ENCODE measurements around the gene ZPBP. TPM values are rescaled to one million over a fixed set of nuclear protein-coding genes. Genes with fewer than 3 reads are reported as not detected.
"Not testable (repeated sequence)": the region's sequence is repeated elsewhere in the genome, so short reads cannot be mapped to it uniquely, and the experiment has no call there.

The ZPBP gene, protein sequence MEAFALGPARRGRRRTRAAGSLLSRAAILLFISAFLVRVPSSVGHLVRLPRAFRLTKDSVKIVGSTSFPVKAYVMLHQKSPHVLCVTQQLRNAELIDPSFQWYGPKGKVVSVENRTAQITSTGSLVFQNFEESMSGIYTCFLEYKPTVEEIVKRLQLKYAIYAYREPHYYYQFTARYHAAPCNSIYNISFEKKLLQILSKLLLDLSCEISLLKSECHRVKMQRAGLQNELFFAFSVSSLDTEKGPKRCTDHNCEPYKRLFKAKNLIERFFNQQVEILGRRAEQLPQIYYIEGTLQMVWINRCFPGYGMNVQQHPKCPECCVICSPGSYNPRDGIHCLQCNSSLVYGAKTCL
- not detected in 2 replicates for total RNA-seq

DNA sequence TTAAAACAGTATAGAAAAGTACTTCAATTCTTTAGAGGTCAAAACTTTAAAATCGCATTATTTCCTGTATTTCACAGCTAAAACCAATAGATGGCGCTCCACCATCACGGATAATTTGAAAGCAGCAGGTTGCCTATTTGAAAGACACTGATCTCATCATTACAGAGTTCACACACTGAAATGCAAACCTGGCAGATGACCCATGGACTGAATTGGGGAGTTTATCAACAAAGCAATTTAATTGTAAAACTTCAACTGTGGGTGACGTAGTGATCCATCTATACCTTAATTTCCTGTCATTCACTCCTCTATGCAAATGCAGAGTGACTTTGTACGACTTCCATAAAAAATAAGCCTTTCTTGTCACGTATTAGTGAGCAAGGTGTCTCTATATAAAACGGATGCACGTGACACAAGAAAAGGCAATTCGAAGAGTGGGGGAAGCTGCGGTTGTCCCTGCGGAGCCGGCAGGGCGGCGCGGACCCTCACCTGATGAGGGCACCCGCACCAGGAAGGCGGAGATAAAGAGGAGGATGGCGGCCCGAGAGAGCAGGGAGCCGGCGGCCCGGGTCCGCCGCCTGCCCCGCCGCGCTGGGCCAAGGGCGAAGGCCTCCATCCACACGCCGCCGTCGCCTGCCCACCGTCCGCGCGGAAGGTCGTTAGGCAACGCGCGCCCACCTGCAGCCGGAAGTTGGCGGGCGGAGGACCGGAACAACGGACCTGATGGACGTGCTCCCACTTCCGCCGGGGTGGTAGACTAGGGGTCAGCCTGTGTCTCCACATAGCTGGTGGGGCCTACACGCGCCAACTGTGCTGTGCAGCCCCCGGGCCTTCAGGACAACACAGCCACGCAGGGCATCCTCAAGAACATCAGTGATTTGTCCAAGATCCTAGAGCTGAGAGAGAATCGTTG lies at the start of gene ZPBP:
Gene ZPBP (minus strand): TSS at position 668 of the 913 bp plus-strand sequence. CDS start 52 bp downstream, at position 616.
- DNase-seq: peak; percentile 53

DNA sequence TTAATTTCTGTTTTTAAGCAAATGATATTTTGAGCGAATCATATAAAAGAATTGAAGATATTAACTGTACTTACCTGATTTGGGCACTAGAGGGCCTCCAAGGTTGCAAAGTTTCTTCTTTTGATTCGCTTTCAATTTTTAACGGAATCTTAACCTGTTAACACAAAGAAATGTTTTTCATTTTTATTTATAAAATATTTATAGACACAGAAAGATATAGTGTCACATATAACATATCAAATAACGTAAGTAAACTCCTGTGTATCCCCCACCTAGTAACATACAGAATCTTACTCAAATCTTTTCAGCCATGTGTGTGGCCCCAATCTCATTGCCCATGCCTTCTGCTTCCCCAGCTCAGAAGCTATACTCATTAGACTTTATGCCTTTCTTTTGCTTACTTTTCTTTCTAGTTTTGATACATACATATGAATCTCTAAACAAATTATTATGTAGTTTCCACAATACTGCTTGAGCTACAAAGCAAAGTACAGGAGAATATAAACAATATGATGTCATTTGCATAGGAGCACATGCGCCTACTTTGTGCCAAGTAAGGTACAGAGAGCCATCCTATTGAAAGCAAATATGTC lies 49.5 kb upstream of the ZPBP start:
- peak; percentile 56 for DNase-seq

DNA sequence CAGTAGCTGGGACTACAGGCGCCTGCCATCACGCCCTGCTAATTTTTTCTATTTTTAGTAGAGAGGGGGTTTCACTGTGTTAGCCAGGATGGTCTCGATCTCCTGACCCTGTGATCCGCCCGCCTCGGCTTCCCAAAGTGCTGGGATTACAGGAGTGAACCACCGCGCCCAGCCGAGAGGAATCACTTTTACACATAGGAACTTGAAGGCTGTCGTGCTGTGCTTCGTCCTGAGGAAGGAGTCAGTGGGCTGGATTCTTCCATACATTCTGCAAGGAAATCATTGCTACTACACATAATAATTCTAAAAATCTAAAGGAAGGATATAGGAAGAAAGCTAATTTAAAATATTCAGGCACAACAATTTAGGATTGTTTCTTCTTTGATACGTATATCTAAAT lies 48.8 kb upstream of the ZPBP start:
- no peak for DNase-seq

DNA sequence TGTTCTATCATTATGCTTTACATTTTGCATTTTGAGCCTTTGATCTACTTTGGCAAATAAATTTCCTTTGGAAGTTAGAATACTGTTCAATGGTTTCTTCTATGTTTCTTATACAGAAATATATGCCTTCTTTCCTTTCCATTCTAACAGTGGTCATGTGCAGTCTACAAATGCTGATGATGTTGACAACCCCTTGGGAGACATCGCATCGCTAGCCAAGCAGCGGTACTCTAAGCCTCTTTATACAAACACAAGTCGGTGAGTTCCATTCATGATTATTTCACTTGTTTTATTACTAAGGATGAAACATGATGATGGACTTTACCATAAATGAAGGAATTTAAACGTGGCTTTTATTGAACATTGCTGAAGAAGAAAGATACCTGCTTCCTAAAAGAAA lies 48.1 kb upstream of the ZPBP start:
- no peak for DNase-seq

DNA sequence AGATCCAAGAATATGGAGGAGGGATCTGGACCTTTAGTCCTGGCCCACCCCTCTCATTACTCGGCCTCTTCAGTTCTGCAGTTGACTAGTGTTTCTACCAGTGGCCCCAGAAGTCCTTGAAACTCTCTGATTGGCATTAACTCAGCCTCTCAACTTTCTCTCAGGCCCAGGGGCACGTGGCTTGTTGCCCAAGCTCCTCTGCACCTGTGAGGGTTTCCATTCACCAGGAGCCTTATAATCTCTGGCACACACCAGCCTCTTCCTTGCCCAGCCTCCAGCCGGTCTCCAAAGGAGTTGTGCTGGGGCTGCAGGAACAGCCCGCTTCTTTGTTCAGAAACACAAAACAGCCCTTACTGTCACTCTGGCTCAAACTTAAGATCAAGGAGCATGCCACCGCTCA lies 47.6 kb upstream of the ZPBP start:
- DNase-seq: no peak

DNA sequence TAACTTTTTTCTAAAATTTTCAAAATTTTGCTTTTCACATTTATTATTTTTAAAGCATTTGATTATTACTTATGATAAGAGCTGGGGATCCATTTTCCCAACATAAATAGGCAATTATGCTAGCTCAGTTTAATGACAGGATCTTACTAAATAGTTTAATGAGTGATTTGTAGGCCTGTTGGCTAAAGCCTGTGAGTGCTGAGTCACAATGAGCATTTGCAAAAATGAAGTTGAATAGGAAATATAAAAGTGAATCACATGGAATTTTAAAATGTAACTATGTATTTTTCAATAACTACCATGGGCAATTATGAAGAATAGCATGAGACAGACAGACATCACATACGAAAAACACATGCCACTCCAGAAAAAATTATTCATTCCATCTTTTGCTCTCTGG lies 45.1 kb upstream of the ZPBP start:
- DNase-seq: no peak

DNA sequence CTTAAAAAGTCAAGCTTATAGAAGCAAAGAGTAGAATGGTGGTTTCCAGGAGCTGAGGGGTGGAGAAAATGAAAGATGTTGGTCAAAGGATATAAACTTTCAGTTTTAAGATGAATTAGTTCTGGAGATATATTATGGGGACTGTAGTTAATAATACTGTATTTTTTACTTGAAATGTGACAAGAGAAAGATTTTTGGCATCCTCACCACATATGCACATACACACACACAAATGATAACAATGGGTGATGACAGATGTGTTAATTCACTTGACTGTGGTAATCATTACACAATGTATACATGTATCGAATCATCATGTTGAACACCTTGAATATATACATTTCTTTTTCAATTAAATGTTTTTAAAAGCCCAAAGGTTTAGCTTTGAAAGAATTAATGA lies 32.7 kb upstream of the ZPBP start:
- DNase-seq: no peak

DNA sequence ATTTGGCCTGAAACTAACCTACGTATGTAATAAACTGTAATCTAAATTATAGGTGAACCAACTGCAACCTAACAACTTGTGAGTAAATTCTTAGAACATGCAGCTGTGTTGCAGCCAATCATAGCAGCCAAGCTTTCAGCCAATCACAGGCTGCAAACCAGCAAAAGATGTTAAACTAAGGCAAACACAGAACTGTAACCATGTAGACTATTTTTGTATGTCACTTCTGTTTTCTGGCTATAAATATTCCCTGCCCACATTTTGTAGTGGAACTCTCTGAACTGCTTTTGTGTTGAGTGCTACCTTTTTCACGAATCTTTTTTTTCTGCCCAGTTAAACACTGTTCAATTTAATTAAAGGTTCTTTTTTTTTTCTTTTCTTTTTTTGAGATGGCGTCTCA lies 28.2 kb upstream of the ZPBP start:
- DNase-seq: no peak

DNA sequence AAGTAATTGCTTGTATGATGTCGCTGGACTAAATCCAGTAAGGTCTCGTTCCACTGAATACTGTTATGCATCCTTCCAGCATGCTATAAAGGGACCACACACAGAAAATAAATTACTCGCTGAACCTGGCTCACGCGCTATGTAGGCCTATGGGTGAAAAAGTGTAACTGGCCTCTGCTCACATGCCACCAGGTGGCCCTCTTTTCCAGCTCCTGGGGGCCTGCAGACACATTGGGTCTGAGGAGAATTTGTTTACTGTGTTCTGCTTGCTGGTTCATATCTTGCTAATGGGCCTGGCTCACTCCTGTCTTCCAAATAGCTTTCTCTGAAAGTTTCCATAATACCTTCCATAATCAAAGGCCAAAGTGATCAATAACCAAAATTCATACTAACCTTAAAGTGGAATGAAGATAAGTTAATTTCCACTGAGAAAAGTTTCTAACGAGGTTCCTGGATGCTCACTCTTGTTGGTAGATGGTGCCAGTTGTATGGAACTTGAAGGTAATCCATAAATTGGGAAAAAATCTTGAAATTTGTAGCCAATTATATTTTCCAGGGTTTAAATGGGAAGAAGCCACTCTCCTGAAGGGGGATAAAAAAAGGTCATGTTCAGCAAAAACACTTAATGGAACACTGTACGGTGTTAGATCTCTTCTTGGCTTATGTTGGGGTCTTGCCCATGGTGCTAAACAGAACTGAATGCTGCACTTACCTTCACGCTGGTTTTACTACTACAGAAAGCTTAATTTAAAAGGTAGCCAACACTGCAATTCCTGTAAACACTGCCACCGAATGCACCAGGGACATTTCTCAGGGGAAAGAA lies 27.0 kb upstream of the ZPBP start:
- DNase-seq: no peak

DNA sequence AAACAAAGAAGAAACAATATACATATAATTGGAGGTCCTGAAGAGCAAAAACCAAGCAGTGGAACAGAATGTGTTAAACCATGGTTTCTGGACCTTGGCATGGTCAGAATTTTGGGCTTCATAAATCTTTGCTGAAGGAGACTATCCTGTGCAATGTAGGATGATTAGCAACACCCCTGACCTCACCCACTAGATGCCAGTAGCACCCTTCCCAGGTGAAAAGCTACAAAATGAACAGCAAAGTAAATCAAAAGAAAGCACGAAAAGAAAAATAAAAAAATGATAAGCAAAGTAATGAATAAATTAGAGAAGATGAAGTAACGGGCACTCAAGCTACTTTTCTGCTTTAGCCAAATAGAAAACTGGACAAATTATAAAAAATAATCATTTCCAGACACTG lies 19.2 kb upstream of the ZPBP start:
- no peak for DNase-seq

DNA sequence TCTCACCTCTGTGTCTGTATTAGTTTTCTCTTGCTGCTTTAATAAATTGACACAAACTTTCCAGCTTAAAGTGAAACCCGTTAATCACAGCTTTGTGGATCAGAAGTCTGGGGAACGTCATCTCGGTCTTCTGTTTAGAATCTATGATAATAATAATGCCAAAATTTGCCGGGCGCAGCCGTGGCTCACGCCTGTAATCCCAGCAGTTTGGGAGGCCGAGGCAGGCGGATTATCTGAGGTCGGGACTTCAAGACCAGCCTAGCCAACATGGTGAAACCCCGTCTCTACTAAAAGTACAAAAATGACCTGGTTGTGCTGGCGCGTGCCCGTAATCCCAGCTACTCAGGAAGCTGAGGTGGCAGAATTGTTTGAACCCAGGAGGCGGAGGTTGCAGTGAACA lies 8.8 kb upstream of the ZPBP start:
- no peak for DNase-seq

DNA sequence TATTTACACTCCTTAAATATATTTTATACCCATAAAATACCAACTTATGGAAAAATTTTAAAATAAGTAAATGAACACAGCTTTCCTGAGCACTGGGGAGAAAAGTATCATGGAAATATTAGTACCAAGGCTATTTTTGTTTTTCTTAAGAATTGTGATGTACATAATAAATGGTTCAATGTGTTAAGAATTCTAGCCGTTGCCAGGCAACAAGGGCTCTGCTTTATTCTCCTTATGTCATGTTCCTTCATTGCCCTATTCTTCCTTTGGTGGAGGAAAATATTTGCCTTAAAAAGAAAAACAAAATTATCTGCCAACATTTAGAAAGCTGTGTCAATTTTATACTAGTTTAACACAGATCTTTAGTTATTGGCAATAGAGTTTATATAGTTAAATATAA lies 2.6 kb upstream of the ZPBP start:
- DNase-seq: no peak

DNA sequence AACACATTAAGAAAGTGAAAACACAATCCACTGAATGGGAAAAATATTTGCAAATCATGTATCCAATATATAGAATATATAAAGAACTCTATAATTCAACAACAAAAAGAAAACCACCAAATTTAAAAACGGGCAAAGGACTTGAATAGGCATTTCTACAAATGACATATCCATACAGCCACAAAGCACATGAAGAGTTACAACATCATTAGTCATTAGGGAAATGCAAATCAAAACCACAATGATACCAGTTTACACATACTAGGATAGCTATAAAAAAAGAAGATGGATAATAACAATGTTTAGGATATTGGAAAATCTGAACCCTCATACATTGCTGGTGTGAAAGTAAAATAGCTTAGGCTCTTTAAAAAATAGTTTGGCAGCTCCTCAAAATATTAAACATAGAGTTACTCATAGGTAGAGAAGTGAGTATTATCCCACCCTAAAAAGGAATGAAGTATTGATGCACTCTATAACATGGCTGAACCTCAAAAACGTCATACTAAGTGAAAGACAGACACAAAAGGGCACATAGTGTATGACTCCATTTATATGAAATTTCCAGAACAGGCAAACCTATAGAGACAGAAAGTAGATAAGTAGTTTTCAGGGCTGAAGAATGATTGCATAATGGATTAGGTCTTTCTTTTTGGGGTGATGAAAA lies 4.5 kb downstream of the ZPBP start:
- no peak for DNase-seq

DNA sequence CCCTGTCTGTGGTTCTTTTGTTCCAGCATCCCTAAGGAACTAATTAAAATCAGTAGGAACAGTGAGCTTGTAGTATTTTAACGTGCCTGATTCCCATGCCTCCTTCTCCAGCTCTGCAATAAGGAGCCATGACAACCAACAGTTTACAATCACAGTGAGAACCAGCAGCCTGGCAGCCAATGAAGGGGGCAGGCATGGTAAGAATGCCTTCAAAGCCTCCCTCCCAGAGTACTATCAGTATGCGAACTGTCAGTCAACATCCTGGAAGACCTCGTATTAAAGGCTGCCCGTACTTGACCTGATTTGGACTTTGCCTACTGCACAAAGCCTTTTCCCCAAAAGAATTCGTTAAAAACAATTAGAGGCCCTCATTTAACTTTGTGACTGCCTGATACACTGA lies 7.7 kb downstream of the ZPBP start:
- DNase-seq: no peak

DNA sequence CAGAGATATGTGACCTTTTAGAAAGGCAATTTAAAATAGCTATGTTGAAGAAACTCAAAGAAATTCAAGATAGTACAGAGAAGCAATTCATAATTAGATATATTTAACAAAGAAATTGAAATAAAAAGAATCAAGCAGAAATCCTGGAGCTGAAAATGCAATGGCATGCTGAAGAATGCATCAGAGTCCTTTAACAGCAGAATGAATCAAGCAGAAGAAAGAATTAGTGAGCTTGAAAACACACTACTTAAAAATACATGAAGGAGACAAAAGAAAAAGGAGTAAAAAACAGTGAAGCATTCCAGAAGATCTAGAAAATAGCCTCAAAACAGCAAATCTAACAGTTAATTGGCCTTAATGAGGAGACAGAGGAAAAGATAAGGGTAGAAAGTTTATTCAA lies 20.0 kb downstream of the ZPBP start:
- DNase-seq: no peak

DNA sequence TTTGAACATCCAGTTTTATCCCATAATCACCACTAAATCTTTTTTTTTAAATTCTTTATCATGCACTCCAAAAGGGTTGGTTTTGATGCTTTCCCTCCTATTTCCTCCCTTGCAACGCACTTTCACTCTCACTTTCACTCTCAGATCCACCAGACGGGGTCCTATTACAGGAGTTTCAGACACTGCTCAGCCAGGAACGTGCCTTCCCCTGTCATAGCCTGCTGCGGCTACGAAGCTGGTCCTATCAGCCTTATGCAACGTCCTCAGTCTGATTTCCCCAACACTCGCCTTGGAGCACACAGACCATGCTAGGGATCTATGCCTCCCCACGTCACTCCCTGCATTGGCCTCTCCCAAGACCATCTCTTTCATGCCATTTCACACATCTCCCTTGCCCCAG lies 23.4 kb downstream of the ZPBP start:
- no peak for DNase-seq

DNA sequence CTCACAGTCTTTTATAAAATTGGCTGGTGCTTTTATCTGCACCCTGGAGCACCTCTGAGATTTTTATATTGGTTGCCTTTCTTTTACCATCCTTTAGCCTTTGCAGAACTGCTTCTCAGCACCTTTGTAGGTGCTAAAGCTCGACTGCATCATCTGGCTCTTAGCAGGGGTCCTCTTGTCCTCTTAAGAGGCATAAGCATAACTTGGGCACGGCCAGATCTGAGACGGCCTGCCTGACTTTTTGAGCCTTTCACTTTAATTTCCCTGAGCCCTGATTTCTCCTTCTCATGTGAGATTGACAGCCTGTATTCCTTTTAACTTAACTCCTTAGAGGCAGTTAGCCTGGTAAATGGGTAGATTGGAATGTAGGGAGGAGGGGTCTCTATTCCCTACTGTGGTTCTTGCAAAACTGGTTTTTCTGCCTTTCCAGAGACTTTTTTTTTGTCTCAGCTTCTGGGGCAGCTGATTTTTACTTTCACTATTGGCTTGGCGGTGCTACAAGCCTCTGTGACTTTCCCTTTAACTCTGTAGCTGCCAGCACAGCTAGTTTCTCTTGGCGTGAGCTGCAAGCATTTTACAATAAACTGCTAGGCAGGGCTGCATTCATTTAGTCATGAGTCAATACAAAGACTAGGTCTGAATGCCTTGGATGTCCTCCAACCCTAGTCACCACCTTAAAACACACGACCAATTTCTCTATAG lies 24.0 kb downstream of the ZPBP start:
- no peak for DNase-seq

DNA sequence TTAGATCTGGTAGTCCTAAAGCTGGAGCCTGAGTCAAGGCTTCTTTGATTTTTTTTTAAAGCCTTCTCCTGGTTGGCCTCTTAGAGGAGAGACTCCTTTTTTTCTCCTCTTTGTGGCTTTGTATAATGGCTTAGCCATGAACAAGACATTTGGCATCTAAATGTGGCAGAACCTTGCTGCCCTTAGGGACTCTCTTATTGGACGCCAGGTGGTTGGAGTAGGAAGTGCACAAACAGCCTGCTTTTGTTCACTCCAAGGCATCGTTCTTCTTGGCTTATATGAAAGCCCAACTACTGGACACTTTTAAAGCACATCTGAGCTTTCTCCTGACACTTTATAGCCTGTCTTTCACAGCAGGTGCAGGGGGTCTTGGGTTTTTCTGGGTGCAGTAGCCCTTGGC lies 25.0 kb downstream of the ZPBP start:
- no peak for DNase-seq

DNA sequence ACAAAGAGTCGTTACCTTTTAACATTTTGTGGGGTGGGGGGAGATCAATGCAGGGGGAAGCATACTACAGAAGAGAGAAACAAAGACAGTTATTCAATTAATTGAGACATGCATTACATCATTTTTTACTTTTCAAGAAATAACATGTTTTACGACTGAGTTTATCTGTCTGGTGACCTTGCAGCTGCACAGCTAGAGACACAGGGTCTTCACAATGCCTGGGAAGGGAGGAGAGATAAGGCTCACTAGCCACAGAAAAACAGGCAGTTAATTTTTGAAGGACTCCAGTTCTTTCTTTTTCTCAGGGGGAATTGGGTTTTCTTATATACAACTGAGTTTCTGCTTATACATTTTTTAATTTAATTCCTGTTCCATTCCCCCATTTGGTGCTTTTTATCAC lies 30.1 kb downstream of the ZPBP start:
- no peak for DNase-seq

DNA sequence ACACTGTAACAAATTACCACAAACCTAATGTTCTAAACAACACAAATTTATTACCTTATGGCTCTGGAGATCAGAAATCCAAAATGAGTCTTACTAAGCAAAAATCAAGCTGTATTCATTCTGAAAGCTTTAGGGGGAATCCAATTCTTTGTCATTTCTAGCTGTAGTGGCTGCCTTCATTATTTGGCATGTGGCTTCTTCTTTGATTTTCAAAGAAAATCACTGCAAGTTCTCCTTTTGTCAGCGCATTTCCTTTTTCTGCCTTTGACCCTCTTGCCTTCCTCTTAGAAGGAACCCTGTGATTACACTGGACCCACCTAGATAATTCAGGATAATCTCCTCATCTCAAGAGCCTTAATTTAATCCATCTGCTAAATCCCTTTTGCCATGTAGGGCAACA lies 36.9 kb downstream of the ZPBP start:
- no peak for DNase-seq

DNA sequence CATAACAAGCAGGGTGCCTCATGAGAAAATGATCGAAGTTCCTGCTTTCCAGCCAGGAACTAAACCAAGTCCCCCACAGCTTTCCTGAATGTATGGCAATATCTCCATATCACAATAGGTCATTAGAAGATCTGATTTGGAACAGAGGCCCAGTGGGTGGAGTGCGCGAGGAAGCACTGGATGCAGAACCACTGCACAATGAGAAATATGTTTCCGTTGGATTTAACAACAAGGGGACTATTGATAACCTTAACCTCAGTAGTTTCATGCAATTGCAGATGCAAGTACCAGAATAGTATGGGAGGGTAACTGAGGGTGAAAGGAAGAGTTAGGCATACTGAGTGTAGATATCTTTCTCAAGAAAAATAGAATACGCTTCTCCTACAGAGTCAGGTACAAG lies 45.3 kb downstream of the ZPBP start:
- no peak for DNase-seq

DNA sequence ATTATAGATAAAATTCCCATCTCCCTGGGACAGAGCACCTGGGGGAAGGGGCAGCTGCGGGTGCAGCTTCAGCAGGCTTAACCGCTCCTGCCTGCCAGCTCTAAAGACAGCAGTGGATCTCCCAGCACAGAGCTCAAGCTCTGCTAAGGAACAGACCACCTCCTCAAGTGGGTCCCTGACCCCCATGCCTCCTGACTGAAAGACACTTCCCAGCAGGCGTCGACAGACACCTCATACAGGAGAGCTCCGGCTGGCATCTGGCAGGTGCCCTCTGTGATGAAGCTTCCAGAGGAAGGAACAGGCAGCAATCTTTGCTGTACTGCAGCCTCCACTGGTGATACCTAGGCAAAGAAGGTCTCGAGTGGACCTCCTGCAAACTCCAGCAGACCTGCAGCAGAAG lies 51.9 kb downstream of the ZPBP start:
- DNase-seq: not testable (repeated sequence)
